GM12891 (cell line): ENCODE data around the gene LEMD1.
"Not testable (repeated sequence)": the region's sequence is repeated elsewhere in the genome, so short reads cannot be mapped to it uniquely, and the experiment has no call there.

ENCODE experiments used
- DNase-seq: peaks from one replicate; pipeline ENCODE4 v3.0.0; 2011; ENCODE audit warnings: low spot score; ENCODE audit not compliant: insufficient read length
- FAIRE-seq: peaks from 2 replicates; lab custom pipeline; 2011; peaks lifted over from hg19 to GRCh38; lab: Jason Lieb, UNC
- PAX5 ChIP-seq: IDR thresholded peaks from 2 replicates; pipeline ENCODE4 v1.6.1; 2011; ENCODE audit warnings: low read length, moderate library complexity, mild to moderate bottlenecking; ENCODE audit not compliant: insufficient read depth, severe bottlenecking
- POLR2A ChIP-seq: IDR thresholded peaks from 2 replicates; pipeline ENCODE4 v1.6.1; 2011; ENCODE audit warnings: low read depth, low read length, control low read depth
- POLR2AphosphoS5 ChIP-seq: IDR thresholded peaks from 2 replicates; pipeline ENCODE4 v1.6.1; 2011; ENCODE audit warnings: low read depth, low read length, control low read depth
- POU2F2 ChIP-seq: IDR thresholded peaks from 2 replicates; pipeline ENCODE4 v1.6.1; 2011; ENCODE audit warnings: low read depth, mild to moderate bottlenecking, control low read depth, low read length, moderate library complexity
- SPI1 ChIP-seq: IDR thresholded peaks from 2 replicates; pipeline ENCODE4 v1.6.1; 2011; ENCODE audit warnings: low read depth, low read length, control low read depth
- TAF1 ChIP-seq: IDR thresholded peaks from 2 replicates; pipeline ENCODE4 v1.6.1; 2011; ENCODE audit warnings: low read depth, low read length, control low read depth

The LEMD1 gene

GRCh38 chr1:205438213-205439158 is 16.6 kb upstream of the LEMD1 start:
- TF ChIP-seq PAX5, result no peak
- TF ChIP-seq SPI1, result no peak
- no peak for TF ChIP-seq POLR2A
- no peak for TF ChIP-seq POU2F2
- TF ChIP-seq POLR2AphosphoS5, result no peak
- TF ChIP-seq TAF1, result no peak
- FAIRE-seq, result no peak
- no peak for DNase-seq

- TF ChIP-seq TAF1, result no peak
- TF ChIP-seq PAX5, result no peak
- no peak for TF ChIP-seq POU2F2
- TF ChIP-seq POLR2AphosphoS5, result no peak
- TF ChIP-seq SPI1, result no peak
- no peak for TF ChIP-seq POLR2A
- FAIRE-seq, result no peak
- DNase-seq, result no peak
Measured at GRCh38 chr1:205437570-205437969, 15.7 kb upstream of the LEMD1 start.

DNA sequence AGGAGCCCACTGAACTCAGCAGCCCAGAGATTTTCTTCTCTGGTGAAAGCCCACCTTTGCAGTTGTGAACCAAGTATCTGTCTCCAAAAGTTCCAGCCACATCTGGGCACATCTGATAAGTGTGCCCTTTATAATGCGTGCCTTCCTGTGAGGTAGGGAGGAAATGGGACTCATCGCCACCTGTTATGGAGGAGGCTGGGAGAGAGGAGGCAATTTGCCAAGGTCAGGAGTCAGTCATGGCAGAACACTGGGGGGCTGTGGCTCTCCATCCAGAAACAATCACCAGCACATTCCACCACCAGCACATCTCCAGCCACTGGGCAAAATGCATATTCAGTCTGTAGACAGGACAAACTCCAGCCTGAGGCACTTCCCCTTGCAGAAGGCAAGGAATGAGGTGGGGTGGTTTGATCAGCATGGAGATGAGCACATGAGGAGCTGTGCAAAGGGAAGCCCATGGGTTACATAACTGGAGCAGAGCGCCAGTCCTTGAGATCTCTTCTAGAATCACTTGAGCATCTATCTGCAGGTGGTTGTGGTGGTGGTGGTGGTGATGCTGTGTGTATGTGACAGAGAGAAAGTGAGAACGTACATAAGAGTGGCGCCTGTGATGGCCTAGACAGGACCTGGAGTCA is 15.0 kb upstream of the LEMD1 start:
- no peak for TF ChIP-seq TAF1
- TF ChIP-seq POU2F2, result no peak
- TF ChIP-seq POLR2A, result no peak
- TF ChIP-seq PAX5, result no peak
- TF ChIP-seq POLR2AphosphoS5, result no peak
- TF ChIP-seq SPI1, result no peak
- FAIRE-seq, result no peak

GRCh38 chr1:205435578-205436573 is 14.0 kb upstream of the LEMD1 start:
- DNase-seq (no peak), FAIRE-seq (no peak)
- no peak for TF ChIP-seq PAX5
- TF ChIP-seq TAF1, result no peak
- no peak for TF ChIP-seq SPI1
- no peak for TF ChIP-seq POLR2A
- no peak for TF ChIP-seq POLR2AphosphoS5
- no peak for TF ChIP-seq POU2F2

More for the DNA sequence above, 15.0 kb upstream of the LEMD1 start:
- no peak for DNase-seq

DNA sequence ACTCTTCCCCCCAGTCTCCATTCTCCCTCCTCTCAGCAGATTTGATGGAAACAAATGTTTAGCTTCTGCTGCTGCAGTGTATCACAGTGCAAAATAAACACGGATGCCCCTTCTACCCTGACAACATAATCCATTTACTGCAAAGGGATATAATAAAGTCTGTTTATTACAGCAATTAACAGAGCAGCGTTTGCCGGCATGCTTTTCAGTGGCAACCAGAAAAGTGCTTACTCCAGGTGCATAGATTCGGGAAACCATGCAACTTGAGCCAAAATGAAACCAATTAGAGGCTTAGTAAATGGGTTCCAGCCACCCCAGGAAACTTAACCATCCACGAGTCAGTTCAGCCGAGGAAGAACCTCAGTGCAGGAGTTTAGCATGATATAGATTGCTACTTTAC is 12.9 kb upstream of the LEMD1 start:
- FAIRE-seq, result no peak
- TF ChIP-seq POU2F2 (no peak), TAF1 (no peak), PAX5 (no peak), SPI1 (no peak), POLR2AphosphoS5 (no peak), POLR2A (no peak)
- no peak for DNase-seq

DNA sequence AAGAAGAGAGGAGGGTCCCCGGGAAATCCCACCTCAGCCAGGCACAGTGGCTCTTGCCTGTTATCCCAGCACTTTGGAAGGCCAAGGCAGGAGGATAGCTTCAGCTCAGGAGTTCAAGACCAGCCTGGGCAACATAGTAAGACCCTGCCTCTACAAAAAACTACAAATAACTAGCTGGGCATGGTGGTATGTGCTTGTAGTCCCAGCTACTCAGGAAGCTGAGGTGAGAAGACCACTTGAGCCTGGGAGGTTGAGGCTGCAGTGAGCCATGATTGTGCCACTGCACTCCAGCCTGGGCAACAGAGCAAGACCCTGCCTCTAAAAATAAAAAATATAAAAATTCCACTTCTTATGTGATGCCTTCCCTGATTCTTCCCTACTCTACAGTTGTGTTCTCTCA is 10.8 kb upstream of the LEMD1 start:
- DNase-seq, FAIRE-seq: not testable (repeated sequence)

- no peak for TF ChIP-seq PAX5
- no peak for TF ChIP-seq SPI1
- no peak for TF ChIP-seq POU2F2
- DNase-seq, result no peak
- FAIRE-seq, result no peak
Measured at GRCh38 chr1:205432116-205432515, 10.3 kb upstream of the LEMD1 start.

DNA sequence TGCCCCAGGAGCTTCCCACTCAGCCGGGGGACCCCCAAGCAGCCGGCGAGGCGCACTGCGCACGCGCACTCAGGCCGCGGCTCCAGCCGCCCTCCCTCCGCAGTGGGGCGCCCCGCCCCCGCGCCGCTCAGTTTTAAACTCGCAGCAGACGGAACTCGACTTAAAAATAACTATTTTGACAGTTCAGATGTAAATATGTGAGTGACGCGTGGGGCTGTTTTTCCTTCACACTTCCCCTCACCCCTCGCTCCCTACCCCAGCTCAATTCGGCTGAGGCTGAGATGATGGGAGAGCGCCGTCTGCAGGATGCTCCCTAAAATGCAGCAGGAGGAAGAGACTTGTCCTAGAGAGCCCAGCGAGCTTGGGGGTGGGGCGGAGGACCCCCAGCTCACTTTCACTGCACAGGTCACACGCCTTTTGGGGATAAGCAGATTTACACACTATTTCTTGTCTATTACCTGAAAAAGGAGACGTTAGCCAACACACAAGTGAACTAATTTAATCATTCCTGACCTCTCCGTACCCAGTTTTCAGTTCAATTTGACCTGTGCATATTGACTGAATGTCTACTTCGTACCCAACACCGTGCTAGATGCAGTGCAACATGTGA is 8.9 kb upstream of the LEMD1 start:
- DNase-seq, result no peak
- FAIRE-seq, result peak; percentile 28
- TF ChIP-seq TAF1 (no peak), SPI1 (no peak), POU2F2 (no peak), PAX5 (no peak), POLR2A (no peak), POLR2AphosphoS5 (no peak)
